Nephron progenitor cell (in vitro differentiated cells): ENCODE data around the gene ZNF789.
A peak's percentile ranks its signal among the peaks of the same experiment; 100 is the strongest.

ENCODE experiments used
- DNase-seq: peaks from one replicate; pipeline ENCODE4 v3.0.0; 2021
- H3K27ac Mint-ChIP-seq: 2 replicates; pipeline ENCODE4 v1.8.0; 2021; ENCODE audit warnings: mild to moderate bottlenecking, moderate library complexity, mixed read lengths
- H3K27me3 Mint-ChIP-seq: 2 replicates; pipeline ENCODE4 v1.8.0; 2021; ENCODE audit warnings: mild to moderate bottlenecking, low read depth, mixed read lengths; ENCODE audit not compliant: poor library complexity
- H3K36me3 Mint-ChIP-seq: 2 replicates; pipeline ENCODE4 v1.8.0; 2021; ENCODE audit warnings: low read depth, mixed read lengths
- H3K4me1 Mint-ChIP-seq: 2 replicates; pipeline ENCODE4 v1.8.0; 2021; ENCODE audit warnings: mixed read lengths
- H3K4me3 Mint-ChIP-seq: 2 replicates; pipeline ENCODE4 v1.8.0; 2021; ENCODE audit warnings: mild to moderate bottlenecking, moderate library complexity, mixed read lengths
- H3K9me3 Mint-ChIP-seq: 2 replicates; pipeline ENCODE4 v1.8.0; 2021; ENCODE audit warnings: mild to moderate bottlenecking, moderate library complexity, mixed read lengths
- CTCF ChIP-seq: fragments of 200-600 bp; sonication (generic); IDR thresholded peaks from 2 replicates; pipeline ENCODE4 v1.5.0; 2021; ENCODE audit warnings: antibody characterized with exemption

Gene ZNF789

GRCh38 chr7:99521399-99521798 is 48.7 kb downstream of the ZNF789 start:
- peaks cover 3% of the 10 kb centered on the region for H3K27me3 Mint-ChIP-seq
- no peaks in the 10 kb centered on the region for H3K4me1 Mint-ChIP-seq
- H3K4me3 Mint-ChIP-seq, result no peak overlapping the region
- TF ChIP-seq CTCF, result no peak
- peaks cover 8% of the 10 kb centered on the region for H3K9me3 Mint-ChIP-seq
- no peak for DNase-seq
- H3K36me3 Mint-ChIP-seq, result peaks cover 72% of the 10 kb centered on the region
- H3K27ac Mint-ChIP-seq, result no peak overlapping the region

- Mint-ChIP-seq H3K27ac (peak overlapping the region; percentile 15), H3K4me3 (no peak overlapping the region), H3K36me3 (peaks cover 88% of the 10 kb centered on the region), H3K27me3 (peaks cover 3% of the 10 kb centered on the region), H3K9me3 (peaks cover 49% of the 10 kb centered on the region), H3K4me1 (no peaks in the 10 kb centered on the region)
- TF ChIP-seq CTCF, result no peak
- no peak for DNase-seq
Measured at GRCh38 chr7:99525713-99526440, 53.2 kb downstream of the ZNF789 start.

- DNase-seq, result no peak
- Mint-ChIP-seq H3K36me3 (peaks cover 90% of the 10 kb centered on the region), H3K4me1 (no peaks in the 10 kb centered on the region), H3K9me3 (peaks cover 95% of the 10 kb centered on the region), H3K27ac (no peak overlapping the region), H3K27me3 (peaks cover 7% of the 10 kb centered on the region), H3K4me3 (no peak overlapping the region)
- TF ChIP-seq CTCF, result no peak
Measured at GRCh38 chr7:99531354-99531765, 58.7 kb downstream of the ZNF789 start.

GRCh38 chr7:99535667-99536066 is 63.0 kb downstream of the ZNF789 start:
- Mint-ChIP-seq H3K36me3 (peaks cover 68% of the 10 kb centered on the region), H3K27ac (no peak overlapping the region), H3K4me3 (no peak overlapping the region), H3K27me3 (peaks cover 4% of the 10 kb centered on the region), H3K9me3 (peaks cover 98% of the 10 kb centered on the region), H3K4me1 (no peaks in the 10 kb centered on the region)
- no peak for DNase-seq
- TF ChIP-seq CTCF, result no peak
